H1 (cell line): Measurements from ENCODE around the gene ENTREP3. TPM values are rescaled to one million over a fixed set of nuclear protein-coding genes. Genes with fewer than 3 reads are reported as not detected.

ENCODE experiments used
- CEBPB ChIP-seq: IDR thresholded peaks from 2 replicates; pipeline ENCODE4 v1.6.1; 2012; ENCODE audit warnings: low read depth, low read length
- CHD7 ChIP-seq: fragments of 300-600 bp; sonication (generic); IDR thresholded peaks from 2 replicates; pipeline ENCODE4 v1.7.1; 2012; ENCODE audit warnings: low read length, moderate library complexity, mild to moderate bottlenecking, inconsistent platforms; ENCODE audit not compliant: insufficient replicate concordance
- FOSL1 ChIP-seq: IDR thresholded peaks from 2 replicates; pipeline ENCODE4 v1.6.1; 2011; ENCODE audit warnings: mild to moderate bottlenecking, low read depth, low read length, moderate library complexity; ENCODE audit not compliant: insufficient read depth
- GTF2F1 ChIP-seq: IDR thresholded peaks from 2 replicates; pipeline ENCODE4 v1.6.1; 2012; ENCODE audit warnings: low read depth, low read length, improper control_type of control experiment, borderline replicate concordance
- KDM5A ChIP-seq: fragments of 200-600 bp; IDR thresholded peaks from 2 replicates; pipeline ENCODE4 v1.7.1; 2012; ENCODE audit warnings: mild to moderate bottlenecking, low read length, inconsistent platforms, mixed read lengths
- PHF8 ChIP-seq: fragments of 200-600 bp; sonication (generic); conservative IDR thresholded peaks from 2 replicates; pipeline ENCODE4 v1.7.1; 2012; ENCODE audit warnings: low read depth, mild to moderate bottlenecking, inconsistent platforms, low read length, moderate library complexity
- RXRA ChIP-seq: IDR thresholded peaks from 2 replicates; pipeline ENCODE4 v1.6.1; 2011; ENCODE audit warnings: low read depth, mild to moderate bottlenecking, low read length, moderate library complexity; ENCODE audit not compliant: insufficient read depth
- TBP ChIP-seq: IDR thresholded peaks from 2 replicates; pipeline ENCODE4 v1.6.1; 2011; ENCODE audit warnings: low read depth, low read length, improper control_type of control experiment
- TEAD4 ChIP-seq: IDR thresholded peaks from 2 replicates; pipeline ENCODE4 v1.6.1; 2012; ENCODE audit warnings: low read depth, low read length, inconsistent platforms, mixed read lengths
- polyA plus RNA-seq, 7 experiments: library from polyadenylated mRNA; depleted of rRNA in 3 of 7; stranded (reverse) in 5 of 7; unstranded in 2 of 7; fragments of >200 nt in 5 of 7; fragments of 200-250 nt in 2 of 7; gene quantifications; 1 replicate in 5 of 7; 2 replicates in 1 of 7; 4 replicates in 1 of 7; pipeline versions ENCODE4 v1.2.1 to v1.2.3, GENCODE V29; 2011 to 2013; ENCODE audit warnings: missing spikeins in 2 of 7, mixed read lengths in 2 of 7
- total RNA-seq: library from RNA; stranded (reverse); fragmentation: NEBNext Ultra II Directional; extraction: Animal tissue kit (Norgen Biotek cat#: 25700); gene quantifications from 2 replicates; pipeline ENCODE4 v1.2.1, GENCODE V29; 2021
- TF ChIP-seq, protein P1 (sequence below), 3 experiments: IDR thresholded peaks; 1 replicate in 2 of 3; 2 replicates in 1 of 3; pipeline versions ENCODE4 v1.5.1 to v1.6.1; 2011; ENCODE audit warnings: low read length in 3 of 3, mild to moderate bottlenecking in 3 of 3, inconsistent platforms in 2 of 3, low read depth in 1 of 3, moderate library complexity in 1 of 3; ENCODE audit not compliant: insufficient read depth in 1 of 3; ENCODE audit errors: control extremely low read depth in 1 of 3

The ENTREP3 gene
- total and polyA plus RNA-seq, 2 of the 8 experiments (the other 6 are each of a cell fraction or from before 2014, with no cell fraction given): 22.8 to 52.2 TPM

DNA sequence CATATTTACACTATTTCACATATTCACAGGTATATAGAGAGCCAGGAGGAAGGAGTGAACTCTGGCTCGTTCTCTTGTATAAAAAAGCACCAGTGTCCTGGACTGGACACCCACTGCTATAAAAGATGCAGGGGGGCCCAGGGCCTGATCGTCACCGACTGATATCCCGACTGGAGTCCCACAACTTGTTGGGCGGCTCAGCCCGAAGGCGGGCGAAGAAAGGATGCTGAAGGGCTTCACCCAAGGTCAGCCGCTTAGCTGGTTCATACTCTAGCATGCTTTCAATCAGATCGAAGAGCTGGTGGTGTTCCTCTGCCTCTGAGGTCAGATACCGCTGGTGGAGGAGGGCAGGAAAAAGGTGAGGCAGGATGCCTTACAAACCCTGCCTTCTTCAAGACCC lies 7.8 kb upstream of the ENTREP3 start (continued):
- no peak for TF ChIP-seq CHD7
- no peak for TF ChIP-seq KDM5A
- TF ChIP-seq PHF8: no peak
- TF ChIP-seq RXRA: no peak
- no peak for TF ChIP-seq FOSL1
- TF ChIP-seq TEAD4: no peak
- no peak for TF ChIP-seq GTF2F1
- no peak for TF ChIP-seq CEBPB
- TF ChIP-seq, protein P1, sequence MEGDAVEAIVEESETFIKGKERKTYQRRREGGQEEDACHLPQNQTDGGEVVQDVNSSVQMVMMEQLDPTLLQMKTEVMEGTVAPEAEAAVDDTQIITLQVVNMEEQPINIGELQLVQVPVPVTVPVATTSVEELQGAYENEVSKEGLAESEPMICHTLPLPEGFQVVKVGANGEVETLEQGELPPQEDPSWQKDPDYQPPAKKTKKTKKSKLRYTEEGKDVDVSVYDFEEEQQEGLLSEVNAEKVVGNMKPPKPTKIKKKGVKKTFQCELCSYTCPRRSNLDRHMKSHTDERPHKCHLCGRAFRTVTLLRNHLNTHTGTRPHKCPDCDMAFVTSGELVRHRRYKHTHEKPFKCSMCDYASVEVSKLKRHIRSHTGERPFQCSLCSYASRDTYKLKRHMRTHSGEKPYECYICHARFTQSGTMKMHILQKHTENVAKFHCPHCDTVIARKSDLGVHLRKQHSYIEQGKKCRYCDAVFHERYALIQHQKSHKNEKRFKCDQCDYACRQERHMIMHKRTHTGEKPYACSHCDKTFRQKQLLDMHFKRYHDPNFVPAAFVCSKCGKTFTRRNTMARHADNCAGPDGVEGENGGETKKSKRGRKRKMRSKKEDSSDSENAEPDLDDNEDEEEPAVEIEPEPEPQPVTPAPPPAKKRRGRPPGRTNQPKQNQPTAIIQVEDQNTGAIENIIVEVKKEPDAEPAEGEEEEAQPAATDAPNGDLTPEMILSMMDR (IDR thresholded peaks at IDR 0.05; ENCODE audit: control extremely low read depth in 1 of 3, insufficient read depth in 1 of 3, low read depth in 1 of 3, low read length in 3 of 3): no peak
- TF ChIP-seq TBP: no peak
